Uterus (tissue), 2 donors: ENCODE data around the gene COQ3.

ENCODE experiments used
- CTCF ChIP-seq, 4 experiments: fragments of 200-600 bp in 2 of 4; fragments of 450-650 bp in 2 of 4; sonication (generic) in 2 of 4; IDR thresholded peaks; one replicate each; pipeline ENCODE4 v1.5.1; 2016 to 2019; ENCODE audit warnings: antibody characterized with exemption in 4 of 4, mild to moderate bottlenecking in 2 of 4, moderate library complexity in 1 of 4
- POLR2A ChIP-seq, 2 donors: fragments of 450-650 bp; IDR thresholded peaks; one replicate each; pipeline ENCODE4 v1.6.1; 2016; ENCODE audit warnings: antibody characterized with exemption in 2 of 2, mild to moderate bottlenecking in 1 of 2, moderate library complexity in 1 of 2

- TF ChIP-seq POLR2A (IDR thresholded peaks at IDR 0.05), result no peak
- TF ChIP-seq CTCF (IDR thresholded peaks at IDR 0.05), result no peak
Observed at GRCh38 chr6:99409672-99410071, 15.7 kb upstream of the COQ3 start.
